ENCODE data around the gene SCP2. TPM values are rescaled to one million over a fixed set of nuclear protein-coding genes. Genes with fewer than 3 reads are reported as not detected.

SCP2 gene
- total and polyA plus RNA-seq, 4 donors = 85.6 to 157 (median 128) TPM

- peaks cover 0 to 7% (median 0%) of the 10 kb centered on the region in 3 donors for H3K27me3 ChIP-seq (ENCODE audit: control insufficient read depth in 3 of 3, insufficient read depth in 3 of 3, low read length in 2 of 3)
- H3K36me3 ChIP-seq (ENCODE audit: control insufficient read depth in 4 of 4, insufficient read depth in 4 of 4, low read length in 4 of 4) = peaks cover 0 to 8% (median 4%) of the 10 kb centered on the region in 4 donors
- no peak overlapping the region for H3K9ac ChIP-seq (ENCODE audit: insufficient read depth in 1 of 2, low read length in 2 of 2)
- no peaks in the 10 kb centered on the region for H3K9me3 ChIP-seq (ENCODE audit: control insufficient read depth in 4 of 4, insufficient read depth in 3 of 4, low read length in 3 of 4)
- DNase-seq = peak in 2 of 3 donors; percentile 91
- peaks cover 0 to 21% (median 6%) of the 10 kb centered on the region in 5 donors for H3K4me1 ChIP-seq (ENCODE audit: control insufficient read depth in 5 of 5, insufficient read depth in 5 of 5, low read length in 5 of 5)
- no peak overlapping the region for H3K4me3 ChIP-seq
- WGBS, 2 donors = 71 to 78% methylated on average over 2 of the region's 2 CpGs
- no peak for ATAC-seq (ENCODE audit: insufficient read depth, low FRiP score)
- TF ChIP-seq CTCF (IDR thresholded peaks at IDR 0.05; ENCODE audit: control extremely low read depth, extremely low read depth) = no peak
- no peak overlapping the region for H3K27ac ChIP-seq (ENCODE audit: low read depth in 1 of 2, low read length in 1 of 2)
These were observed 130.1 kb downstream of the SCP2 start for GRCh38 chr1:53057127-53057526.

- Histone ChIP-seq H3K27ac (ENCODE audit: low read depth in 1 of 2, low read length in 1 of 2) (no peak overlapping the region), H3K4me1 (ENCODE audit: control insufficient read depth in 5 of 5, insufficient read depth in 5 of 5, low read length in 5 of 5) (peaks cover 0 to 36% (median 6%) of the 10 kb centered on the region in 5 donors), H3K9me3 (ENCODE audit: control insufficient read depth in 4 of 4, insufficient read depth in 3 of 4, low read length in 3 of 4) (no peaks in the 10 kb centered on the region), H3K36me3 (ENCODE audit: control insufficient read depth in 4 of 4, insufficient read depth in 4 of 4, low read length in 4 of 4) (no peaks in the 10 kb centered on the region), H3K9ac (ENCODE audit: insufficient read depth in 1 of 2, low read length in 2 of 2) (no peak overlapping the region), H3K4me3 (no peak overlapping the region), H3K27me3 (ENCODE audit: control insufficient read depth in 3 of 3, insufficient read depth in 3 of 3, low read length in 2 of 3) (peaks cover 0 to 15% (median 0%) of the 10 kb centered on the region in 3 donors)
- ATAC-seq (ENCODE audit: insufficient read depth, low FRiP score) (no peak), DNase-seq (no peak)
- no peak for TF ChIP-seq CTCF (IDR thresholded peaks at IDR 0.05; ENCODE audit: control extremely low read depth, extremely low read depth)
- WGBS, 2 donors = 70 to 88% methylated on average over 1 of the region's 1 CpG
These were observed 133.5 kb downstream of the SCP2 start for GRCh38 chr1:53060579-53060978.

GRCh38 chr1:53061123-53061858, 134.2 kb downstream of the SCP2 start:
- DNase-seq = peak; percentile 46 to 58 (median 52)
- Histone ChIP-seq H3K27me3 (ENCODE audit: control insufficient read depth in 3 of 3, insufficient read depth in 3 of 3, low read length in 2 of 3) (peaks cover 0 to 15% (median 0%) of the 10 kb centered on the region in 3 donors), H3K27ac (ENCODE audit: low read depth in 1 of 2, low read length in 1 of 2) (peak overlapping the region in 1 of 2 donors; percentile 46), H3K9me3 (ENCODE audit: control insufficient read depth in 4 of 4, insufficient read depth in 3 of 4, low read length in 3 of 4) (no peaks in the 10 kb centered on the region), H3K4me1 (ENCODE audit: control insufficient read depth in 5 of 5, insufficient read depth in 5 of 5, low read length in 5 of 5) (peaks cover 0 to 38% (median 7%) of the 10 kb centered on the region in 5 donors), H3K36me3 (ENCODE audit: control insufficient read depth in 4 of 4, insufficient read depth in 4 of 4, low read length in 4 of 4) (no peaks in the 10 kb centered on the region), H3K9ac (ENCODE audit: insufficient read depth in 1 of 2, low read length in 2 of 2) (no peak overlapping the region), H3K4me3 (no peak overlapping the region)
- no peak for ATAC-seq (ENCODE audit: insufficient read depth, low FRiP score)
- no peak for TF ChIP-seq CTCF (IDR thresholded peaks at IDR 0.05; ENCODE audit: control extremely low read depth, extremely low read depth)
- WGBS, 2 donors = 42 to 43% methylated on average over 19 of the region's 19 CpGs
